GM12878 (cell line): ENCODE measurements around the gene CELSR3. TPM values are rescaled to one million over a fixed set of nuclear protein-coding genes. Genes with fewer than 3 reads are reported as not detected.

ENCODE experiments used
- ATAC-seq: fragments of 200-7000 bp; cut with Tn5 transposase; 3 replicates; pipeline ENCODE4 v1.9.1; 2020; ENCODE audit warnings: mild to moderate bottlenecking, moderate library complexity
- BruUV-seq: library from RNA; stranded (reverse); fragments of 400-500 nt; replicated peaks from 2 replicates; lab custom pipeline; 2021; lab: Mats Ljungman, UMichigan
- CTCF ChIA-PET: fragments of 300-600 bp; sonication (Branson Sonifier 250); formaldehyde crosslinking; extraction: SDS; loops from one replicate; lab custom pipeline; 2021; ENCODE audit warnings: inconsistent platforms; lab: Yijun Ruan, JAX
- POLR2A ChIA-PET: fragments of 350-600 bp; formaldehyde crosslinking; extraction: SDS; loops from one replicate; lab custom pipeline; 2021; ENCODE audit warnings: inconsistent platforms; lab: Charles Lee
- RAD21 ChIA-PET: fragments of 300-600 bp; sonication (Branson Sonifier 250); formaldehyde crosslinking; loops from one replicate; lab custom pipeline; 2023; ENCODE audit warnings: antibody characterized with exemption; ENCODE audit not compliant: unreplicated experiment; lab: Charles Lee
- SMC1A ChIA-PET: fragments of 300-600 bp; sonication (Branson Sonifier 250); formaldehyde crosslinking; loops from one replicate; lab custom pipeline; 2023; ENCODE audit not compliant: unreplicated experiment, uncharacterized antibody; lab: Charles Lee
- DNase-seq: peaks from one replicate; pipeline ENCODE4 v3.0.0-alpha.2; 2011; ENCODE audit warnings: low read depth, low spot score
- FAIRE-seq: peaks from 3 replicates; lab custom pipeline; 2011; peaks lifted over from hg19 to GRCh38; lab: Jason Lieb, UNC
- H2AFZ ChIP-seq: 2 replicates; pipeline ENCODE4 v1.6.0; 2011; ENCODE audit warnings: low read depth, low read length, control low read depth; ENCODE audit not compliant: control insufficient read depth
- H3K27ac ChIP-seq: 2 replicates; pipeline ENCODE4 v1.5.1; 2011; ENCODE audit warnings: control low read depth; ENCODE audit not compliant: control insufficient read depth, insufficient read depth
- H3K27me3 ChIP-seq, 2 experiments: replicated peaks in 1 of 2; 2 replicates each; pipeline versions ENCODE4 v1.6.0 to v1.6.1; 2011; ENCODE audit warnings: low read length in 1 of 2; ENCODE audit not compliant: control insufficient read depth in 2 of 2, insufficient read depth in 2 of 2
- H3K36me3 ChIP-seq, 2 experiments: 2 replicates each; pipeline ENCODE4 v1.5.1; 2011; ENCODE audit warnings: low read length in 1 of 2; ENCODE audit not compliant: control insufficient read depth in 2 of 2, insufficient read depth in 2 of 2
- H3K4me1 ChIP-seq: 2 replicates; pipeline ENCODE4 v1.6.1; 2011; ENCODE audit warnings: mild to moderate bottlenecking, low read length, moderate library complexity, mixed read lengths; ENCODE audit not compliant: control insufficient read depth, insufficient read depth
- H3K4me2 ChIP-seq: 2 replicates; pipeline ENCODE4 v1.6.0; 2011; ENCODE audit warnings: control low read depth; ENCODE audit not compliant: control insufficient read depth, insufficient read depth
- H3K4me3 ChIP-seq: fragments of 200-600 bp; sonication (generic); 2 replicates; pipeline ENCODE4 v1.5.1; 2016
- H3K79me2 ChIP-seq: 2 replicates; pipeline ENCODE4 v1.6.0; 2011; ENCODE audit warnings: low read length; ENCODE audit not compliant: control insufficient read depth, insufficient read depth
- H3K9ac ChIP-seq: 2 replicates; pipeline ENCODE4 v1.8.0; 2011; ENCODE audit warnings: low read length, control low read depth, mixed read lengths; ENCODE audit not compliant: control insufficient read depth, insufficient read depth
- H3K9me3 ChIP-seq: replicated peaks from 3 replicates; pipeline ENCODE4 v1.5.1; 2011; ENCODE audit warnings: mild to moderate bottlenecking, low read length; ENCODE audit not compliant: control insufficient read depth, insufficient read depth
- H4K20me1 ChIP-seq: 2 replicates; pipeline ENCODE4 v1.6.0; 2011; ENCODE audit not compliant: control insufficient read depth, insufficient read depth
- CHD1 ChIP-seq: IDR thresholded peaks from 2 replicates; pipeline ENCODE4 v1.6.1; 2012; ENCODE audit warnings: low read depth, low read length, improper control_type of control experiment
- IRF5 ChIP-seq: fragments of 450-650 bp; IDR thresholded peaks from 2 replicates; pipeline ENCODE4 v1.6.1; 2017; ENCODE audit warnings: borderline replicate concordance
- RAD51 ChIP-seq: fragments of 450-650 bp; IDR thresholded peaks from 2 replicates; pipeline ENCODE4 v1.6.1; 2016; ENCODE audit warnings: moderate library complexity, mild to moderate bottlenecking, inconsistent platforms
- SP1 ChIP-seq: IDR thresholded peaks from one replicate; pipeline ENCODE4 v1.6.1; 2011; ENCODE audit warnings: low read depth, low read length
- YY1 ChIP-seq: IDR thresholded peaks from 2 replicates; pipeline ENCODE4 v1.6.1; 2011; ENCODE audit warnings: low read depth, mild to moderate bottlenecking, low read length
- ZBTB40 ChIP-seq: fragments of 450-650 bp; IDR thresholded peaks from 2 replicates; pipeline ENCODE4 v1.6.1; 2016; ENCODE audit warnings: mild to moderate bottlenecking, moderate library complexity, borderline replicate concordance
- WGBS: methylation state at CpG from one replicate; pipeline ENCODE4 v1.1.6; 2016; ENCODE audit warnings: low lambda C conversion rate; ENCODE audit not compliant: insufficient replicate concordance, insufficient coverage; ENCODE audit errors: missing lambda C conversion rate; 5-methylcytosine and 5-hydroxymethylcytosine counted together
- in situ Hi-C: fragments of 300-500 bp; cut with MboI; formaldehyde crosslinking; loops from 9 replicates; pipeline ENCODE4 v1.14.3; 2018; ENCODE audit warnings: mixed read lengths
- intact Hi-C: fragments of 100-400 bp; cut with micrococcal nuclease; formaldehyde crosslinking; loops from one replicate; pipeline ENCODE4 v1.14.2; 2022; ENCODE audit not compliant: unreplicated experiment
- polyA plus RNA-seq, 11 experiments: library from polyadenylated mRNA; depleted of rRNA in 4 of 11; unstranded in 6 of 11; stranded (reverse) in 5 of 11; fragments of >200 nt; fragmentation: Nextera tagmentation in 4 of 11; fragmentation: Illumina TruSeq in 1 of 11; extraction: Ambion mirVana in 4 of 11; extraction: Trizol in 1 of 11; gene quantifications; 1 replicate in 1 of 11; 2 replicates in 10 of 11; pipeline versions ENCODE4 v1.2.1 to v1.2.3, GENCODE V29; 2011 to 2016; ENCODE audit warnings: inconsistent platforms in 2 of 11, missing spikeins in 2 of 11, low read depth in 1 of 11
- total RNA-seq, 4 experiments: library from RNA; depleted of rRNA in 3 of 4; stranded (reverse); fragments of >200 nt in 3 of 4; fragmentation: Illumina TruSeq in 1 of 4; extraction: Trizol in 1 of 4; gene quantifications; 2 replicates each; pipeline versions ENCODE4 v1.2.1 to v1.2.3, GENCODE V29; 2013 to 2021

The CELSR3 gene
- total and polyA plus RNA-seq, 10 of the 15 experiments (the other 5 are each of a cell fraction or from before 2014, with no cell fraction given), result 0.08 to 1.6 (median 0.57) TPM

GRCh38 chr3:48642605-48643004, 20.1 kb downstream of the CELSR3 start (continued):
- TF ChIP-seq ZBTB40, result no peak
- no peak for TF ChIP-seq YY1
- TF ChIP-seq SP1, result no peak
- no peak for TF ChIP-seq RAD51
- TF ChIP-seq IRF5, result no peak

DNA sequence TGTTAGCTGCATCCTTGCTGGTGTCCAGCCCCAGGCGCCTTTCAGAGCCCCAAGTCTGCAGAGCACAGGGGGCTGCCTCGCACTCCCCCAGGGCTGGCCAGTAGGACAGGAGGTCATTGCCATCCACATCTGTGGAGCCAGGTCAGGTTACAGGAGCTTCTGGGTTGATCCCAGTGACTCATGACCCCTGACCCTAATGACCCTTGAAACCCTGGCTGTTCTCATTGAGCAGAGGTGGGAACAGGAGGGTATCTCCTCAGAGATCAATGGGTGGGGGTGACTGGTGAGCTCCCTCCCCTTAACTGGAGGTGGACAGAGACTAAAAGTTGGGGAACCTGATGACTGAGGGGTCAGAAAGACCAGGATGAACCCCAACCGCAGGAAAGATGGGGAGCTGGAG, 21.3 kb downstream of the CELSR3 start:
- ChIA-PET CTCF (no interaction called here), POLR2A (no interaction called here), SMC1A (no interaction called here), RAD21 (no interaction called here)
- H2AFZ ChIP-seq, result no peak overlapping the region
- intact Hi-C loops (no loop called here), in situ Hi-C loops (no loop called here)
- no peak overlapping the region for H3K27ac ChIP-seq
- no peaks in the 10 kb centered on the region for H3K27me3 ChIP-seq
- ATAC-seq (no peak), FAIRE-seq (no peak), DNase-seq (no peak)
- H3K9me3 ChIP-seq, result no peaks in the 10 kb centered on the region
- no peaks in the 10 kb centered on the region for H3K79me2 ChIP-seq
- no peak for TF ChIP-seq CHD1
- H4K20me1 ChIP-seq, result no peaks in the 10 kb centered on the region
- no peak overlapping the region for H3K9ac ChIP-seq
- 46% methylated on average over 3 of the region's 3 CpGs for WGBS
- H3K4me1 ChIP-seq, result peaks cover 2% of the 10 kb centered on the region; the same call in 1 of the 2 replicates
- no peak overlapping the region for H3K4me2 ChIP-seq
- H3K4me3 ChIP-seq, result no peak overlapping the region
- no peaks in the 10 kb centered on the region for H3K36me3 ChIP-seq
- BruUV-seq, result no TSS peak
